SK-N-MC (cell line): ENCODE data around the gene TPBG.

ENCODE experiments used
- DNase-seq: peaks from one replicate; pipeline ENCODE4 v3.0.0-alpha.2; 2011; ENCODE audit warnings: low read depth, low spot score
- H3K27ac ChIP-seq: fragments of 200-600 bp; sonication (generic); 2 replicates; pipeline ENCODE4 v1.5.1; 2016; ENCODE audit warnings: mixed run types
- H3K36me3 ChIP-seq: fragments of 200-600 bp; sonication (generic); 2 replicates; pipeline ENCODE4 v1.6.1; 2017; ENCODE audit warnings: antibody characterized with exemption, low read length, mixed read lengths; ENCODE audit not compliant: insufficient read depth
- H3K4me3 ChIP-seq: fragments of 200-600 bp; sonication (generic); 2 replicates; pipeline ENCODE4 v1.5.1; 2016
- H3K9ac ChIP-seq: fragments of 200-600 bp; sonication (generic); 2 replicates; pipeline ENCODE4 v1.8.0; 2017; ENCODE audit warnings: mixed run types, mixed read lengths; ENCODE audit not compliant: insufficient read length
- H3K9me3 ChIP-seq: fragments of 200-600 bp; sonication (generic); 2 replicates; pipeline ENCODE4 v1.6.1; 2017; ENCODE audit warnings: low read depth, mild to moderate bottlenecking, antibody characterized with exemption, low read length, moderate library complexity, mixed read lengths
- EZH2 ChIP-seq: fragments of 200-600 bp; sonication (generic); IDR thresholded peaks from one replicate; pipeline ENCODE4 v1.6.1; 2017; ENCODE audit warnings: antibody characterized with exemption
- FOXP2 ChIP-seq: optimal IDR thresholded peaks from 2 replicates; pipeline ENCODE3; 2011; ENCODE audit warnings: mild to moderate bottlenecking, moderate library complexity; ENCODE audit not compliant: insufficient read depth; ENCODE audit errors: extremely low read length, control extremely low read depth
- POLR2AphosphoS5 ChIP-seq: IDR thresholded peaks from 2 replicates; pipeline ENCODE4 v1.6.1; 2012; ENCODE audit warnings: mild to moderate bottlenecking, low read depth, low read length, borderline replicate concordance

The TPBG gene, protein sequence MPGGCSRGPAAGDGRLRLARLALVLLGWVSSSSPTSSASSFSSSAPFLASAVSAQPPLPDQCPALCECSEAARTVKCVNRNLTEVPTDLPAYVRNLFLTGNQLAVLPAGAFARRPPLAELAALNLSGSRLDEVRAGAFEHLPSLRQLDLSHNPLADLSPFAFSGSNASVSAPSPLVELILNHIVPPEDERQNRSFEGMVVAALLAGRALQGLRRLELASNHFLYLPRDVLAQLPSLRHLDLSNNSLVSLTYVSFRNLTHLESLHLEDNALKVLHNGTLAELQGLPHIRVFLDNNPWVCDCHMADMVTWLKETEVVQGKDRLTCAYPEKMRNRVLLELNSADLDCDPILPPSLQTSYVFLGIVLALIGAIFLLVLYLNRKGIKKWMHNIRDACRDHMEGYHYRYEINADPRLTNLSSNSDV

DNA sequence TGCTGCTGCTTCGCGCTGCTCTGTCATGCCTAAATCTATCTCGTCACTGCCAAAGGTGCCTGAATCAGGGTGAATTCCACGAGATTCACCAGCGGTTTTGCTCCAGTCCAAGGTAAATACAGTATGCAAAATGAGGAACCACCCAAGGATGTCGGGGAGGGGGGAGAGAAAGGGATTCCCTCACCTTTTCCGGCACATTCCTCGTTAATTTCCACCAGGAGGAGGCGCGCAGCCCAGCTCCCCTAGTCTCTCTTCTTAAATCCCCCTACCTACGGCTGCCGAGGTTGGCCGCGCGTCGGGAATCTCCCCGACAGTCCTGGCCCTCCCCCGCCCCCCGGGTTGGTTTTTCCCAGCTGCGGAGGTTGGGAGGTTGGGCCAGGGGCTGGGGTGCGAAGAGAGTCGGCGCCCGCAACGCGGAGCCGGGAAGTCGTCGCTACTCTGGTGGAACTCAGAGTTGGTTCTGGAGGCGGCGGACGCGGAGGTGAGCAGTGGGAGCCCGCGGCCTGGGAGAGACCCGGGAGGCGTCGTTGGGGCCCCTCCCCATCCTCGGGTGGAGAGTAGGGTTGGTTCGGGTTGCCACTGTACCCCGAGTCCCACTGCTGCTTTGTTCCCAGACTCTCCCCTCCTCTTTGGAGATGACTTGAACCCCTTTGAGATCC lies at the start of gene TPBG:
TSS of gene TPBG (plus strand) at position 390 of the 659 bp plus-strand sequence. CDS start 1,145 bp downstream, outside the sequence.
- Histone ChIP-seq H3K9me3 (no peaks in the 10 kb centered on the region), H3K36me3 (peaks cover 17% of the 10 kb centered on the region), H3K27ac (peak within 1 kb of the TSS; percentile 94), H3K4me3 (peak within 1 kb of the TSS; percentile 80), H3K9ac (peak within 1 kb of the TSS; percentile 83)
- TF ChIP-seq FOXP2 = no peak
- TF ChIP-seq POLR2AphosphoS5 = peak; percentile 91
- TF ChIP-seq EZH2 = no peak
- no peak for DNase-seq

GRCh38 chr6:82322386-82322785 lies 41.2 kb upstream of the TPBG start:
- TF ChIP-seq EZH2 (no peak), POLR2AphosphoS5 (no peak), FOXP2 (no peak)
- Histone ChIP-seq H3K27ac (peak overlapping the region; percentile 67), H3K9ac (no peak overlapping the region), H3K4me3 (no peak overlapping the region), H3K9me3 (no peaks in the 10 kb centered on the region), H3K36me3 (no peaks in the 10 kb centered on the region)
- no peak for DNase-seq

- DNase-seq = no peak
- Histone ChIP-seq H3K4me3 (no peak overlapping the region), H3K9me3 (no peaks in the 10 kb centered on the region), H3K9ac (no peak overlapping the region), H3K36me3 (no peaks in the 10 kb centered on the region), H3K27ac (no peak overlapping the region)
- TF ChIP-seq POLR2AphosphoS5 (no peak), FOXP2 (no peak), EZH2 (no peak)
These were observed 33.9 kb upstream of the TPBG start for GRCh38 chr6:82329766-82330165.

DNA sequence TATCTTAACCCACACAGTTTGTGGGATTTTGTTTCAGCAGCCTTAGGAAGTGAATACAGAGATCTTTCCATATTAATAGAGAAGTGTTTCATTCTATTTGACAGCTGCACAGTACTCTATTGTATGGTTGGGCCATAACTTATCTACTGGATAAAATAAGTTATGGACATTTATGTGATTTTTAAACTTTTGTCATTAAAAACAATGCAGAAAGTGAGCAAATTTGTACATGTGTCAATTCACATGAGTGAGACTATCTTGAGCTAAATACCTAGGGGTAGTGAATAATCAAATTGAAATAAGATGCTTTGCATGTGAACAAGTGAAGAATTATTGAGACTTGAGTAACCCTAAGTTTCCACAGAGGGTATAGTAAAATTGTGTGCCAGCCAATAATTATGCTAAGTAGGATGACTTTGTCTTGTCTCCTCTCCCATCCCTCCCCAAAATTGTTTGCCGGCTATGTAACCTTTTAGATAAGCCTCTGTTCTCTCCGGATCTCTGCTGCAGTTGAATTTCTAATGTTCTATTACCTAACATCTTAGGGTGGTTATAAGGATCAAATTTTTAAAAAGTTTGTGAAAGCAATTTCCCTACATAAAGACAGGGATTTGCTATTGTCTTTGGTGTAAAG lies 33.3 kb upstream of the TPBG start:
- H3K9me3 ChIP-seq = no peaks in the 10 kb centered on the region
- no peak overlapping the region for H3K9ac ChIP-seq
- H3K36me3 ChIP-seq = no peaks in the 10 kb centered on the region
- TF ChIP-seq POLR2AphosphoS5 = no peak
- no peak for TF ChIP-seq EZH2
- TF ChIP-seq FOXP2 = no peak
- no peak overlapping the region for H3K27ac ChIP-seq
- no peak for DNase-seq
- H3K4me3 ChIP-seq = no peak overlapping the region

DNA sequence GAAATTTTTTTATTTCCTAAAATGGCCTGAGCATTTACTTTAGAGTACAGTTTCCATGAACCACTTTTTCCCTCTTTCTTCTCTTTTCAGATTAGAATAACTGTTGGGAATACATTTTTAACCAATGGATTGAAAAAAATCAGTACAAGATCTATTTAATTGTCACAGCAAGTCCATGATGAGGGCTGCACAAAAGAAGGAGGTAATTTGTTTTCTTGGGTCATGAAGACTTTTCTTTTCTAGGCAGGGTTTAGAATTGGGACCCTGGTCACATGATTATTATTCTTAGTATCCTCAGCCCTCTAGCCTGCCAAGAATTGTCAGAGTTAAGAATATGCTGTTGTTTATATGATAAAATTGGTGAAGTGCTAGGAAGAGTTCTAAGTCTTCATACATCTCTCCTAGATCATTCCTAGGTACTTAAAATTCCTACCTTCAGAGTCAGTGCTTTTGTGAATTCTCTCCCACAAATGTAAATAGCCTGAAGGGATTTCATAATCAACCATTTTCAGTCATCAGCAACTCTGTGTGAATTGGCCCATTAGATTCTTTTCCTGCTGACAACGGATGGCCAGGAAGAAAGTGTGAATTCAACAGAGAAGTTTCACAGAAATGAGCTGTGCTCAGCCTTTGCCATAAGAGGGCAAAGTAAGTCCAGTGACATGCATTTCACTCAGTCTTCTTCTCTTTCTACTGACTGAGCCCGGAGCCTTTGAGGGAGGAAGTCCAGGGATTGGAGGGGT lies 32.4 kb upstream of the TPBG start:
- TF ChIP-seq EZH2 (no peak), FOXP2 (no peak), POLR2AphosphoS5 (no peak)
- H3K9me3 ChIP-seq = no peaks in the 10 kb centered on the region
- H3K36me3 ChIP-seq = no peaks in the 10 kb centered on the region
- peak overlapping the region; percentile 3 for H3K4me3 ChIP-seq
- H3K9ac ChIP-seq = no peak overlapping the region
- DNase-seq = peak; percentile 60
- H3K27ac ChIP-seq = peak overlapping the region; percentile 36; the same call in 1 of the 2 replicates

GRCh38 chr6:82333781-82334180 lies 29.8 kb upstream of the TPBG start:
- no peaks in the 10 kb centered on the region for H3K36me3 ChIP-seq
- H3K9me3 ChIP-seq = no peaks in the 10 kb centered on the region
- TF ChIP-seq POLR2AphosphoS5 (no peak), EZH2 (no peak)
- H3K27ac ChIP-seq = no peak overlapping the region
- no peak overlapping the region for H3K4me3 ChIP-seq
- H3K9ac ChIP-seq = no peak overlapping the region
- DNase-seq = no peak

DNA sequence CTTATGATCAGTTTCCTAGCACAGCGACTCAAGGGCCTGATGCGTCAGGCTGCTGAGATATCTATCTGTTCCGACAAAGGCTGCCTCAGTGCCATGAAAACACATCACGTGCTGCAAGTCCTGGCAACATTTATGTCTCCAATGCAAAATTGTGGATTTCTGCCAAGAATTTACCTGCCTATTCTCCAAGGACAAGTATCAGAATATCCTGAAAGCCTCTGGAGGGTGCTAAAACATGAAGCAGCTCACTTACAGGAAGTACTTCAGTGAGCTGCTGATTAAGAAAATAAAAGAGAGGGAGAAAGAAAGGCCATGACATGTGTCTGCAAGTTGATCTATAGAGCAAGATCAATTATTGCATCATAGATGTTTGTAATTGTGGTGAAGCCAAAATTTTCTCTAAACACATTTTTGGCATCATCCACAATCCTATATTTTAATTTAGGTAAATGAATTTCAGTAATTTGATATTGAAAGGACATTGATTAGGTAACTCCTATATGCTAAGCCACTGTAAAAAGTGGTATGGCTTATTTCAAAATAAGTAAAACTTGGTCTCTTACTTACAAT lies 25.8 kb upstream of the TPBG start:
- H3K9ac ChIP-seq = no peak overlapping the region
- no peak overlapping the region for H3K27ac ChIP-seq
- no peaks in the 10 kb centered on the region; the same call in 1 of the 2 replicates for H3K9me3 ChIP-seq
- no peak overlapping the region for H3K4me3 ChIP-seq
- TF ChIP-seq POLR2AphosphoS5 (no peak), FOXP2 (no peak), EZH2 (no peak)
- no peaks in the 10 kb centered on the region for H3K36me3 ChIP-seq
- no peak for DNase-seq
